HG02759 (cell line): Measurements from ENCODE around the gene B3GAT2.

Experiments
- ATAC-seq: cut with Tn5 transposase; IDR thresholded peaks from one replicate; pipeline ENCODE4 v1.9.1; 2021; ENCODE audit warnings: mild to moderate bottlenecking, moderate library complexity; ENCODE audit not compliant: unreplicated experiment

B3GAT2 gene

GRCh38 chr6:70844301-70844700 lies 112.6 kb downstream of the B3GAT2 start:
- ATAC-seq, result no peak

- ATAC-seq, result no peak
Observed at GRCh38 chr6:70843328-70843918, 113.4 kb downstream of the B3GAT2 start.

- ATAC-seq, result no peak
Observed at GRCh38 chr6:70842541-70842940, 114.3 kb downstream of the B3GAT2 start.

GRCh38 chr6:70841112-70841511 lies 115.7 kb downstream of the B3GAT2 start:
- ATAC-seq, result no peak

- peak; percentile 61 for ATAC-seq
Observed at GRCh38 chr6:70839286-70840266, 117.3 kb downstream of the B3GAT2 start.

GRCh38 chr6:70838907-70839285 lies 118.0 kb downstream of the B3GAT2 start:
- ATAC-seq, result no peak

- ATAC-seq, result no peak
Observed at GRCh38 chr6:70834520-70834919, 122.3 kb downstream of the B3GAT2 start.

GRCh38 chr6:70831427-70831826 lies 125.4 kb downstream of the B3GAT2 start:
- no peak for ATAC-seq

- ATAC-seq, result no peak
Observed at GRCh38 chr6:70823651-70824050, 133.2 kb downstream of the B3GAT2 start.

GRCh38 chr6:70821751-70822150 lies 135.1 kb downstream of the B3GAT2 start:
- ATAC-seq, result no peak

- no peak for ATAC-seq
Observed at GRCh38 chr6:70820778-70821177, 136.1 kb downstream of the B3GAT2 start.

GRCh38 chr6:70819646-70820045 lies 137.2 kb downstream of the B3GAT2 start:
- ATAC-seq, result no peak

- no peak for ATAC-seq
Observed at GRCh38 chr6:70813885-70814284, 143.0 kb downstream of the B3GAT2 start.

GRCh38 chr6:70811788-70812187 lies 145.1 kb downstream of the B3GAT2 start:
- ATAC-seq, result no peak
